SK-N-SH treated with all-trans-retinoic acid at 6 μM for 48 hours (cell line): ENCODE data around the gene ZCCHC24.

Experiments used
- ATAC-seq: fragments of 200-7000 bp; cut with Tn5 transposase; 3 replicates; pipeline ENCODE4 v1.9.1; 2020; ENCODE audit warnings: mild to moderate bottlenecking, moderate library complexity
- ARNTL ChIP-seq: fragments of 450-650 bp; formaldehyde crosslinking; IDR thresholded peaks from 2 replicates; pipeline ENCODE4 v1.5.0; 2020; ENCODE audit warnings: low read depth, mild to moderate bottlenecking, moderate library complexity, borderline replicate concordance
- BACH2 ChIP-seq: fragments of 250-450 bp; sonication (Bioruptor Pico); IDR thresholded peaks from 2 replicates; pipeline ENCODE4 v1.9.0; 2021; ENCODE audit warnings: mild to moderate bottlenecking, borderline replicate concordance
- CREB5 ChIP-seq: fragments of 250-450 bp; sonication (Bioruptor Pico); IDR thresholded peaks from 2 replicates; pipeline ENCODE4 v1.5.1; 2020; ENCODE audit warnings: low read depth, mild to moderate bottlenecking, moderate library complexity
- ESRRG ChIP-seq: fragments of 250-450 bp; sonication (Bioruptor Pico); IDR thresholded peaks from 2 replicates; pipeline ENCODE4 v1.6.1; 2021; ENCODE audit warnings: mild to moderate bottlenecking
- GLIS3 ChIP-seq: fragments of 250-450 bp; sonication (Bioruptor Pico); IDR thresholded peaks from 2 replicates; pipeline ENCODE4 v1.5.0; 2020; ENCODE audit warnings: mild to moderate bottlenecking, moderate library complexity
- ISL1 ChIP-seq: fragments of 250-450 bp; sonication (Bioruptor Pico); IDR thresholded peaks from 2 replicates; pipeline ENCODE4 v2.1.2; 2022; ENCODE audit warnings: mild to moderate bottlenecking, moderate library complexity
- PPARA ChIP-seq: fragments of 250-450 bp; sonication (Bioruptor Pico); IDR thresholded peaks from 2 replicates; pipeline ENCODE4 v1.5.0; 2020; ENCODE audit warnings: mild to moderate bottlenecking, borderline replicate concordance
- RARB ChIP-seq: fragments of 250-450 bp; sonication (Bioruptor Pico); IDR thresholded peaks from 2 replicates; pipeline ENCODE4 v1.8.0; 2021; ENCODE audit warnings: mild to moderate bottlenecking, moderate library complexity
- SNAI2 ChIP-seq: fragments of 250-450 bp; sonication (Bioruptor Pico); IDR thresholded peaks from 2 replicates; pipeline ENCODE4 v1.5.0; 2020; ENCODE audit warnings: mild to moderate bottlenecking, moderate library complexity
- TCF4 ChIP-seq: fragments of 250-450 bp; sonication (Bioruptor Pico); IDR thresholded peaks from 2 replicates; pipeline ENCODE4 v1.8.0; 2021; ENCODE audit warnings: mild to moderate bottlenecking, moderate library complexity, borderline replicate concordance
- ZC3H10 ChIP-seq: fragments of 250-450 bp; sonication (Bioruptor Pico); IDR thresholded peaks from 2 replicates; pipeline ENCODE4 v1.5.1; 2021; ENCODE audit warnings: mild to moderate bottlenecking, moderate library complexity
- ZNF565 ChIP-seq: fragments of 450-650 bp; formaldehyde crosslinking; conservative IDR thresholded peaks from 2 replicates; pipeline ENCODE4 v1.5.0; 2020; ENCODE audit warnings: low read depth, mild to moderate bottlenecking, moderate library complexity
- ZNF70 ChIP-seq: fragments of 450-650 bp; formaldehyde crosslinking; IDR thresholded peaks from 2 replicates; pipeline ENCODE4 v1.5.0; 2020; ENCODE audit warnings: mild to moderate bottlenecking, moderate library complexity
- ZNF8 ChIP-seq: fragments of 450-650 bp; formaldehyde crosslinking; IDR thresholded peaks from 2 replicates; pipeline ENCODE4 v1.5.0; 2020; ENCODE audit warnings: mild to moderate bottlenecking, moderate library complexity
- TF ChIP-seq, protein P1 (sequence below): fragments of 250-450 bp; sonication (Bioruptor Pico); IDR thresholded peaks from 2 replicates; pipeline ENCODE4 v1.8.0; 2021; ENCODE audit warnings: low read depth, mild to moderate bottlenecking, moderate library complexity, borderline replicate concordance
- TF ChIP-seq, protein P2 (sequence below): fragments of 250-450 bp; sonication (Bioruptor Pico); IDR thresholded peaks from 2 replicates; pipeline ENCODE4 v1.8.0; 2020; ENCODE audit warnings: mild to moderate bottlenecking, moderate library complexity, borderline replicate concordance
- TF ChIP-seq, protein P3 (sequence below): fragments of 250-450 bp; sonication (Bioruptor Pico); IDR thresholded peaks from 2 replicates; pipeline ENCODE4 v1.5.1; 2021; ENCODE audit warnings: mild to moderate bottlenecking, moderate library complexity

Gene ZCCHC24

DNA sequence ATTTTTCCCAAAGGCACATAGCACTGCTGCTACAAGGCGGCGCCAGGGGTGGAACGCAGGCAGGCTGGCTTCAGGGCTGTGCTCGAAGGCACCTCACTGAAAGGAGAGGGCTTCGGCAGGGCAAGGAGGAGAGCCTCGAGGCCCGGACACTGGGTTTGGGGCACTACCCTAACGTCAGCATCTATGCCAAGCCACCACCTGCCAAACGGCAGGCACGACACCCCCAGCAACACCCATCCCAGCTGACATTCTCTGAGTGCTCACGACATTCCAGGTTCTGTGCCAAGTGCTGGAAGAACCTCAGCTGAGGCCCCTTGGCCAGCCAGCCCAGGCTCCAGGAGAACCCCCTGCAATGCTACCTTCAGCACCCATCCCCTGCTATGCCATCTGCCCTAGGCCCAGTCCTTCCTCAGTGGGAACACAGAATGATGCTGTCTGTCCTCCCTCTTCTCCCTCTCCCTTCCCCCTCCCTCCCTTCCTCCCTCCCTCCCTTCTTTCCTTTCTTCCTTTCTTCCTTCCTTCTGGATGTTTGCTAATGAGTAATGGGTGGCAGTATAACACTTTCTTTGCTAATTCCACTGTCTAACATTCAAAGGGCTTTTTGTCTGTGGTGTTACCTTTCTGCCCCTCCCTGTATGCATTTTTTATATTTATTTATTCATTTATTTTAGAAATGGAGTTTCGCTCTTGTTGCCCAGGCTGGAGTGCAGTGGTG lies 24.3 kb downstream of the ZCCHC24 start (continued):
- no peak for TF ChIP-seq SNAI2

DNA sequence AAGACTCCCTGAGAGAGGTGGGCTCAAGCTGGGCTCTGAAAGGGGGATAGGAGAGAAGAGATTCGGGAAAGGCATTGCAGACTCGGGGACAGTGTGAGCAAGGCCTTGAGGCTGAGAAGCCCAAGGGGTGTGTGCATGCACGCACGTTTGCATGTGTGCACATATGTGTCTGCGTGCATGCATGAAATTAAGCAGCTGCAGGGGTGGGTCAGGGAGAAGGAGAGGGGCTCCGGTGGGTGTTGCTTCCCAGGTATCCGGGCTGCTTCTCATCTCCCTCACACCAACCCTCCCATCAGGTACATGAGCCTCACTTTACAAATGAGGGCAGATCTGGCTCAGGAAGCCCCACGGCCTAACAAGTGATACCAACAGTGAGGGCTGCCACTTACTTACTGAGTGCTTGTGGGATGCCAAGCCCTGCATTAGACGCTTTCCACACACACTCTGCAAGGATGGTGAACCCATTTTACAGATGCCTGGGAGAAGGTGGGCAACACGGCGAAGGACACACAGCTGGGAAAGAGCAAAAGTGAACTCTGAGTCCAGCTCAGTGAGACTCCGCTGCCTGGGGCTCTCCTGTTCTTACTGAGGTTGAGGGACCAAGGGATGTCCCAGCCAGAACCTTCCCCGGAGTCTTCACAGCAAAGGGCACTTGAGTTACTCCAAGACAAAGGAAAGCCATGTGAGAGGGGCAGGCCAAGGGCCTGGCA lies 26.4 kb downstream of the ZCCHC24 start:
- no peak for TF ChIP-seq ZC3H10 (CRISPR knock-in tag)
- TF ChIP-seq, protein P1, sequence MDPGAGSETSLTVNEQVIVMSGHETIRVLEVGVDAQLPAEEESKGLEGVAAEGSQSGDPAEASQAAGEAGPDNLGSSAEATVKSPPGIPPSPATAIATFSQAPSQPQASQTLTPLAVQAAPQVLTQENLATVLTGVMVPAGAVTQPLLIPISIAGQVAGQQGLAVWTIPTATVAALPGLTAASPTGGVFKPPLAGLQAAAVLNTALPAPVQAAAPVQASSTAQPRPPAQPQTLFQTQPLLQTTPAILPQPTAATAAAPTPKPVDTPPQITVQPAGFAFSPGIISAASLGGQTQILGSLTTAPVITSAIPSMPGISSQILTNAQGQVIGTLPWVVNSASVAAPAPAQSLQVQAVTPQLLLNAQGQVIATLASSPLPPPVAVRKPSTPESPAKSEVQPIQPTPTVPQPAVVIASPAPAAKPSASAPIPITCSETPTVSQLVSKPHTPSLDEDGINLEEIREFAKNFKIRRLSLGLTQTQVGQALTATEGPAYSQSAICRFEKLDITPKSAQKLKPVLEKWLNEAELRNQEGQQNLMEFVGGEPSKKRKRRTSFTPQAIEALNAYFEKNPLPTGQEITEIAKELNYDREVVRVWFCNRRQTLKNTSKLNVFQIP (CRISPR knock-in tag): no peak
- no peak for TF ChIP-seq ZNF565 (CRISPR knock-in tag)
- TF ChIP-seq ISL1: no peak
- no peak for TF ChIP-seq GLIS3 (CRISPR knock-in tag)
- TF ChIP-seq ZNF70 (CRISPR knock-in tag): no peak
- TF ChIP-seq ARNTL (CRISPR knock-in tag): no peak
- TF ChIP-seq SNAI2: no peak
- ATAC-seq: no peak

DNA sequence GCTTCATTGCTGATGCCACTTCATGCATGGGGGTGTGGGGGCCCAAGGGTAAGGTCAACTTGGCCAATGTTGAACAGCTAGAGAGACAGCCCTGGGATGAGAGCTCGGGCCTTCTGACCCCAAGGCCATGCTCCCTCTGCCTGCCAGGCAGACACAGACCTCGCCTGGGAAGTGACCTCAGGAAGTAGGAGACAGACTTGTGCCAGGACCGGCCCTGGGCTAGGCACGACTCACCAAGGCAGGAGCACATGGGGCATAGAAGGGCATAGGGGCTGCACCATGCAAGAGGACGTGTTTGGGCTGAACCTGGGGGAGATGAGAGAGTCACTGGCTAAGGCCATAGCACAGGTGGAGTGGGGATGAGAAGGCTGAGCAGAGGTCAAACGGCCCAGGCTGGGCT lies 27.1 kb downstream of the ZCCHC24 start:
- TF ChIP-seq, protein P1 (CRISPR knock-in tag): no peak
- TF ChIP-seq TCF4 (CRISPR knock-in tag): no peak
- no peak for TF ChIP-seq PPARA (CRISPR knock-in tag)
- TF ChIP-seq, protein P2, sequence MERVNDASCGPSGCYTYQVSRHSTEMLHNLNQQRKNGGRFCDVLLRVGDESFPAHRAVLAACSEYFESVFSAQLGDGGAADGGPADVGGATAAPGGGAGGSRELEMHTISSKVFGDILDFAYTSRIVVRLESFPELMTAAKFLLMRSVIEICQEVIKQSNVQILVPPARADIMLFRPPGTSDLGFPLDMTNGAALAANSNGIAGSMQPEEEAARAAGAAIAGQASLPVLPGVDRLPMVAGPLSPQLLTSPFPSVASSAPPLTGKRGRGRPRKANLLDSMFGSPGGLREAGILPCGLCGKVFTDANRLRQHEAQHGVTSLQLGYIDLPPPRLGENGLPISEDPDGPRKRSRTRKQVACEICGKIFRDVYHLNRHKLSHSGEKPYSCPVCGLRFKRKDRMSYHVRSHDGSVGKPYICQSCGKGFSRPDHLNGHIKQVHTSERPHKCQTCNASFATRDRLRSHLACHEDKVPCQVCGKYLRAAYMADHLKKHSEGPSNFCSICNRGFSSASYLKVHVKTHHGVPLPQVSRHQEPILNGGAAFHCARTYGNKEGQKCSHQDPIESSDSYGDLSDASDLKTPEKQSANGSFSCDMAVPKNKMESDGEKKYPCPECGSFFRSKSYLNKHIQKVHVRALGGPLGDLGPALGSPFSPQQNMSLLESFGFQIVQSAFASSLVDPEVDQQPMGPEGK (CRISPR knock-in tag): no peak
- no peak for TF ChIP-seq SNAI2
- TF ChIP-seq BACH2: no peak
- no peak for TF ChIP-seq ARNTL (CRISPR knock-in tag)
- TF ChIP-seq ZNF8: no peak
- TF ChIP-seq, protein P3, sequence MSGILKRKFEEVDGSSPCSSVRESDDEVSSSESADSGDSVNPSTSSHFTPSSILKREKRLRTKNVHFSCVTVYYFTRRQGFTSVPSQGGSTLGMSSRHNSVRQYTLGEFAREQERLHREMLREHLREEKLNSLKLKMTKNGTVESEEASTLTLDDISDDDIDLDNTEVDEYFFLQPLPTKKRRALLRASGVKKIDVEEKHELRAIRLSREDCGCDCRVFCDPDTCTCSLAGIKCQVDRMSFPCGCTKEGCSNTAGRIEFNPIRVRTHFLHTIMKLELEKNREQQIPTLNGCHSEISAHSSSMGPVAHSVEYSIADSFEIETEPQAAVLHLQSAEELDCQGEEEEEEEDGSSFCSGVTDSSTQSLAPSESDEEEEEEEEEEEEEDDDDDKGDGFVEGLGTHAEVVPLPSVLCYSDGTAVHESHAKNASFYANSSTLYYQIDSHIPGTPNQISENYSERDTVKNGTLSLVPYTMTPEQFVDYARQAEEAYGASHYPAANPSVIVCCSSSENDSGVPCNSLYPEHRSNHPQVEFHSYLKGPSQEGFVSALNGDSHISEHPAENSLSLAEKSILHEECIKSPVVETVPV (CRISPR knock-in tag): no peak
- TF ChIP-seq GLIS3 (CRISPR knock-in tag): no peak
- TF ChIP-seq CREB5 (CRISPR knock-in tag): no peak
- TF ChIP-seq RARB (CRISPR knock-in tag): no peak
- no peak for ATAC-seq

DNA sequence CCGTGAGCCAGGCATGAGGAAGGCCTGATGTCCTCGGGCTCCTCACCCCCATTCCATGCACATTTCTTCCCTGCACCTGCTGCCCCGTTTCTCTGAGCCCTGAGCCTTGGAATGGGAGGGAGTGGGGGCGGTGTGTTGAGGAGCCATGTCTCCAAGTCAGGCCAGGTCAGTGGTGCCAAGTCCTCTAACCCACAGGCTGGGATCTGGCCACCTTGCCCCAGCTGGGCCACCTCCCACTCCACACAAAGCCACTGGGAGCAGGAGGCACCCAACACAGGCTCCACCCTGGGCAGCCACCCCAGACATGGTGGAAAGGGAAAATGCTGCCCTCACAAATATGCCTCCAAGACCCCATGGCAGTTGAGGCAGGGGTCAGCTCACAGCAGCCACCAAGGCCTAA lies 27.7 kb downstream of the ZCCHC24 start:
- ATAC-seq: no peak
- TF ChIP-seq ZNF565 (CRISPR knock-in tag) (no peak), ESRRG (CRISPR knock-in tag) (no peak)
- TF ChIP-seq, protein P3 (CRISPR knock-in tag): no peak
